Activated CD4-positive, alpha-beta T cell treated with anti-CD3 and anti-CD28 coated beads, Interleukin-2, amount 50 U/mL, for 24 hours (primary cell): Measurements from ENCODE around the gene ACSF2.

Experiments used
- DNase-seq, 2 donors: peaks; one replicate each; pipeline ENCODE4 v3.0.0-alpha.2; 2020; ENCODE audit warnings: low read depth in 1 of 2, low spot score in 1 of 2

The ACSF2 gene

GRCh38 chr17:50521514-50521913, 95.5 kb downstream of the ACSF2 start:
- no peak for DNase-seq

- no peak for DNase-seq
Measured at GRCh38 chr17:50522766-50523165, 96.7 kb downstream of the ACSF2 start.

- DNase-seq: no peak
Measured at GRCh38 chr17:50523208-50523607, 97.2 kb downstream of the ACSF2 start.
